ENCODE results near the gene MEAF6.

The MEAF6 gene

DNA sequence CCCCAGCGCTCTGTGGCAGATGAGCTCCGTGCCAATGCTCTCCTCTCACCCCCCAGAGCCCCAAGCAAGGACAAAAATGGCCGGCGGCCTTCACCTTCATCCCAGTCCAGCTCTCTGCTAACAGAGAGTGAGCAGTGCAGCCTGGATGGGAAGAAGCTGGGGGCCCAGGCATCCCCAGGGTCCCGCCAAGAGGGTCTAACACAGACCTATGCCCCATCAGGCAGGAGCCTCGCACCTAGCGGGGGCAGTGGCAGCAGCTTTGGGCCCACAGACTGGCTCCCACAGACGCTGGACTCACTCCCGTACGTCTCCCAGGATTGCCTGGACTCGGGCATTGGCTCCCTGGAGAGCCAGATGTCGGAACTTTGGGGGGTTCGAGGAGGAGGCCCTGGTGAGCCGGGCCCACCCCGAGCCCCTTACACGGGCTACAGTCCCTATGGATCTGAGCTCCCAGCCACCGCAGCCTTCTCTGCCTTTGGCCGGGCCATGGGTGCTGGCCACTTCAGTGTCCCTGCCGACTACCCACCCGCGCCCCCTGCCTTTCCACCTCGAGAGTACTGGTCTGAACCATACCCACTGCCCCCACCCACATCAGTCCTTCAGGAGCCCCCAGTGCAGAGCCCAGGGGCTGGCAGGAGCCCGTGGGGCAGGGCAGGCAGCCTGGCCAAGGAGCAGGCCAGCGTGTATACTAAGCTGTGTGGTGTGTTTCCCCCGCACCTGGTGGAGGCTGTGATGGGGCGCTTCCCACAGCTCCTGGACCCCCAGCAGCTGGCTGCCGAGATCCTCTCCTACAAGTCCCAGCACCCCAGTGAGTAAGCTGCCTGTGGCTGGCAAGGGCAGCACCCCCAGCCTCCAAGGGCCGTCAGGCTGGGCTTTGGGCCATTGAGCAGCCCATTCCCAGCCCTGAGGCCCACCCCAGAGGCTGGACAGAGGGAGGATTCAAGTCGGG is 31.5 kb downstream of the MEAF6 start:
- no peak for DNase-seq

DNA sequence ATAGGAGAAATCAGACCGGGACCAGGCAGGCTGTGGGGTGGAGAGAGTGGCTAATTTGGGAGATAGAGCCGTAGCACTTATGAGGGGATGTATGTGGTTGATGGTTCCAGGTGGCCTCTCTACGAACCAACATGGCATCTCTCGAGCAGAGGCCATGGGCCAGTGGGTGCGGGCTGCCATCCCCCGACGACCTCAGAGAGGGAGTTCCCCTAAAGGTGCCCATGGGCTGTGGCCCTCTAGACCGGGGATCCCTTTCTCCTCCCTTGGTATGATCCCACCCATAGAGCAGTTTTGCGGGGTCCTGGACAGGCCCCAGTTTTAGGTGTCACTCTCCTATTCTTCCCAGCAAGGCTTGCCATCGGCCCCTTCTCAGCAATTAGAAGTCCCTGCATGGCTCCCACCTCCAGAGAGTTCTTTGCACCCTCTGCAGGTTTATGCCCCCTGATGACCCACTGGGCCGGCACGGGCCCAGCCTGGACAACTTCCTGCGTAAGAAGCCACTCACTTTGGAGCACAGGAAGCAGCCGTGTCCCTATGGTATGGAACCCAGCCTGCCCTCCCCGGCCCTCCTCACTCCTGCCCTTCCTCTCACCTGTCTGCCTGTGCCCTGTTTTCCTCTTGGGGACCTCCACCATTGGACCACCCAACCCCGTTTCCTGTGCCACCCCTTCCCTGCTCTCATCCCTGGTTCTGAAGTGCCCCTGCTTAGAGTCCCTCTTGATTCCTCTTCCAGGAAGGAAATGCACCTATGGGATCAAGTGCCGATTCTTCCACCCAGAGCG is 32.4 kb downstream of the MEAF6 start:
- DNase-seq, result no peak

DNA sequence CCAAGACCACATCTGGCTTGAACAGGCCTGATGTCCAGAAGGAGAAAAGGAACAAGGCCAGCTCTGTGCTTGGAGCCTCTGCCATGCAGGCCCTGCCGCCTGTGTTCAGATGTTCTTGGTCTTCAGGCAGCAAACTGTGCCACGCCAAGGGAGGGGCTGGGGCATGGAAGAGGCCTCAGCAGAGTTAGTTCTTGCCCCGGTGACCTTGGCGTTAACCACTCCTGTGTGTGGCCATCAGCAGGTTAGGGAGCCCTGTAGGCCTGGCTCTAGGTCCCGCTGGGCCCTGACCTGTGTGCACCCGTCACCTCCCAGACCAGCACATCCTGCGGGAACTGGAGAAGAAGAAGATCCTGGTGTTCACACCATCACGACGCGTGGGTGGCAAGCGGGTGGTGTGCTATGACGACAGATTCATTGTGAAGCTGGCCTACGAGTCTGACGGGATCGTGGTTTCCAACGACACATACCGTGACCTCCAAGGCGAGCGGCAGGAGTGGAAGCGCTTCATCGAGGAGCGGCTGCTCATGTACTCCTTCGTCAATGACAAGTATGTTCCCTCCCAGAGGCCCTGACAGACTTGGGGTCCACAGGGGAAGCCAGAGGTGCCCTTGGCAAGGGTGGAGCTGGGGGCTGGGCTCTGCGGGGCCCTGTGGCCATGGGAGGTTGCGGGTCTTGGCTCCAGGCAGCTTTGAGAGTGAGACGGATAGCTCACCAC is 33.1 kb downstream of the MEAF6 start:
- DNase-seq, result no peak

DNA sequence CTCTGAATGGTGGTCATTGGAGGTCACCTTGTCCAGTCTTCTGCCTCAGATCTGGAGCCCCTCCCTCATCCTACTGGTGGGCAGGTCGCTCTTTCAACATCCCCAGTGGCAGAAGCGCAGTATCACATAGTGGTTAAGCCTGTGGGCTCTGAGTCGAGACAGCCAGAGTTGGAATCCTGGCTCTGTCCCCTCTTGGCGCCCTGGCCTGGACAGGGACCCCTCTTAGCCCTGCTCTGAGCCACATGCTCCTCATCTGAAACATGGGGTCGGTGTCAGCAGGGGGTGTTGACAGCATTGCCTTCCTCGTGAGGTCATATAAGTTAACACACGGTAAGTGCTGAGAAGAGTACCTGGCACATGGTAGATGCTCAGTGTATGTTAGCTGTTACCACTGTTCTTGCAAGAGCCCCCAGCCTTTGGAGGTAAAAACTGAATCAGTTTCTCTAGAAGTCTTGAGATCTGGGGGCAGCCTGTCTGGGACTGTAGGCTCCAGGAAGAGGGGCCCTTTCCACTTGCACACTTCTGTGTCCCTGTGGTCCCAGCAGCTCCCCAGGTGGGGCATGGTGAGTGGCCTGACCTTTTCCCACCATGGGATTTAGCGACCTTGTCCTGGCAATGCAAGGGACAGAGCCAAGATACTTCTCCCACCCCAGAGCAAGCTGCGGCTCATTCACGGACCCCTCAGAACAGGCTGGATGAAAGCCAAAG is 33.8 kb downstream of the MEAF6 start:
- DNase-seq, result no peak

DNA sequence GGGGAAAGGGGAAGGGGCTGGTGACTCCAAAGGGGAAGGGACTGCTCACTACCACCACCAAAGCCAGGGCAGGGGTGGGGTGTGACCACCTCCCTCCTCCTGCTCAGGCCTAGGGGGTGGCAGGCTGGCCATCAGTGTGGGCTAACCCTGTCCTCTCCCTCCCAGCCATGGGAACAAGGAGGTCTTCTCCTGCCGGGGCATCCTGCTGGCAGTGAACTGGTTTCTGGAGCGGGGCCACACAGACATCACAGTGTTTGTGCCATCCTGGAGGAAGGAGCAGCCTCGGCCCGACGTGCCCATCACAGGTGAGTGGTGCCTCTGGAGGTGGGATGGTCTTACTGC is 34.5 kb downstream of the MEAF6 start:
- no peak for DNase-seq

DNA sequence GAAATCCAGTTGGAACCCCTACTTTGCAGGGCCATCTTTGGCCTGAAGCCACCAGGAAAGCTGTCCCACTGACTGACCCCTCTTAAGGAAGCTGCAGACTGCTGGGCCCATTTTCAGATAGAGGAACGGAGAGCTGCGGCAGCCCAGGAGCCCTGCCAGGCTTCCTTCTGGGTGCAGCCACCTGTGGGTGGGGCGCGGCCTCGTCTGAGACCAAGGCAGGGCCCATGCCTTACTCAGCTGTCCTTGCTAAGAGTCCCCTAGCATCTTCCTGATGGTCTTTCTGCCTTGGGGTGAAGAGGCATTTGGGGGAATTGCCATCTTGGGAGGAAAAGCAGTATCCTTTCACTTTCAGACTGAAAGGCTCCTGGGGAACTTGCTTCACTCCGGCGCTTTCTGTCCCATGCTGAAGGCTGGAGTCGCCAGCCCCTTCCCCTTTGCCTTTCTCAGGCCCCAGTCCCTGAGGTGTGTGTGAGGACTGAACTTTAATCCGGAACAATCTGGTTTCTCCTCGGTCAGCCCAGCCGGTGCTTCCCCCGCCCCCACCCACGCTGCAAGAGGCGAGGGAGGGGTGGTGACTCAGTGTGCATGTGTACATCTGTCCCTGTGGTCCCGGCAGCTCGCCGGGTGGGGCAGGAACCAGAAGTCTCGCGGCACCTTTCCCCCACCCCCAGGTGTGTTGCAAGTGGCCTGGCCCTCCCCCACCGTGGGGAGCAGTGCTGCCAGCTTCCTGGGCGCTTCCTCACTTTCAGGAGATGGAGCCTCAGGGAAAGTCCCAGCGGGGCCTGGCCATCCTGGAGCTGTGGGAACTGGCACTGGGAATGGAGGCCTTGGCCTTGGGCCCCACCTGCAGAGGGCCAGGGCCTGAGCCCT is 35.1 kb downstream of the MEAF6 start:
- no peak for DNase-seq

DNA sequence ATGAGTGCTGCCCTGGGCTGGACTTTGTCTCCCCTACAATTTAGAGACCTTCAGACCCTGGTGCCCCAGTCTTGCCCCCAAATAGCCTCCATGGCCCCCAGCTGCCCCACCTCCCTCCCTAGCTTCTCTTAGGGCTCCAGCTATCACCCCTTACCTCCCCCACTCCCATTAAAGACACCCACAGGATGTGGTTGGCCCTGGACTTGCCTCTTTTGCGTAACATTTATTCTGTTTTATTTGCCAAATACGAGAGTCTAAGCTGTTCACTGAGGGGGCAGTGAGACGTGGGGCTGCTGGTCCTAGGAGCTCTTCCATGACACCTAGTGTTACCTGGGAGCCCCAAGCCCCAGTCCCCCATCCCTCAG is 35.7 kb downstream of the MEAF6 start:
- no peak for DNase-seq

DNA sequence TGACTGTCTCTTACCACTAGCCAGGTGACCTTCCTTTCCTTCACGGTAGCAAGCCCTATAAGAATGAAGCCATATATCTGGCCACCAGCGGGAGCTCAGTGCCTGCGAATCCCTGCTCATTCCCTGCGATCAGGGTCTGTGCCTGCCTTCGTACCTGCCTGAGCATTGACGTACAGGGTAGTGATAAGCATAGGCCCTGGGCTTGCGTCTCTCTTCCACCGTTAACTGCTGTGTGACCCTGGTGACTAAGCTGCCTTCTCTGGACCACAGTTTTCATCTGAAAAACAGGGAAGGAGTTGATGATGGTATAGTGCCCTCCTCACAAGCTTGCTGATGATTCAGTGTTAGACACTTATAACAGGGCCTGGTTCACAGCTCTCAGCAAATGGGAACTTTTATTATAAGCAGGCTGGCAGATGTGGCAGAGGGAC is 36.1 kb downstream of the MEAF6 start:
- DNase-seq, result no peak

DNA sequence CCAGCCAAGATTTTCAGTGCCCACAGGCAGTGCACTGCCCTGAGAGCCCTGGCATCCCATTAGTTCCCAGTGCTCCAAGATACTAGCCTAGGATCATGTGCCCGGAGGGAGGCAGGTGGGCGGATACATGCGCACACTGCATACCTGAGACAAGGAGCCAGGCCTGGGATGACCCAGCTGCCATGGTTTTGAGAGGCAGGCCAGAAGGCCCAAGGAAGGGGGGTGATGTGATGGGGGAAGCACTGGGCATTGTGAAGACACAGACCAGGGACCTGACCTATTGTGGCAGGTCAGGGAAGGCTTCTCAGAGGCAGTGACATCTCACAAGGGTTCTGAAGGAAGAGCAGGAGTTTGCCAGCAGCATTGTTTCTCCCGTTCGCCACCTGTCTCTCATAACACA is 36.6 kb downstream of the MEAF6 start:
- DNase-seq, result no peak

DNA sequence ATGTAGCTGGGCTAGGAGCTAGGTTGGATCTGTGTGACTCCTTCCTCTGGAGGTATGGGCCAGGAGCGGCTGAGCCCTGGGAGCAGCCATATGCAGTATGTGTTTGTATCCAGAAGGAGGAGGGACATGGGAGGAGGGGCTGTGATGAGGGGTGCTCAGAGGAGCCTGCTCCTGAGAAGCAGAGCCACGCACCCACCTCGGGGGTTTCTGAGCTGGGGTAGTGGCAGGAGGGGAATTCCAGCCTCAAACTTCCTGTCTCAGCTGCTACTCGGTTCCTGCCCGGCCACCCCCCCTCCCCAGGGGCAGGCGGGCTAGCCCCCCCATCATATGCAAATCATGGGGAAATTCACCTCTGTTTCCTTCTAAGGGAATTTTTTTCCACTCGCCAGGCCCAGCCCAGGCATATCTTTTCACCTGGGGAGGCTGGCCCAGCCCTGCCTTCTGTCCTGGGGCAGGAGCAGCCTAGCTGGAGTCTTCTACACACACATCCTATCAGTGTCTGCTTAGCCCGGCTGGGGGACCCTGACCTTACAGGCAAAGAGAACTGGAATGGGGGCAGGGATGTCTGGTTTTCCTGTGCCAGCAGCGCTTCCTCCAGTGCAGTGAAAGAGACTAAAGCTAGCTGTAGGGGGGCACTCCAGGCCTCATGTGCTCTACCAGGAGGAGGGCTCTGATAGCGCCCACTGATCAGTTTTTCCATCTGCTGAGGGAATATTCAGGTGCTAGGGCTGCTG is 37.2 kb downstream of the MEAF6 start:
- DNase-seq, result no peak

DNA sequence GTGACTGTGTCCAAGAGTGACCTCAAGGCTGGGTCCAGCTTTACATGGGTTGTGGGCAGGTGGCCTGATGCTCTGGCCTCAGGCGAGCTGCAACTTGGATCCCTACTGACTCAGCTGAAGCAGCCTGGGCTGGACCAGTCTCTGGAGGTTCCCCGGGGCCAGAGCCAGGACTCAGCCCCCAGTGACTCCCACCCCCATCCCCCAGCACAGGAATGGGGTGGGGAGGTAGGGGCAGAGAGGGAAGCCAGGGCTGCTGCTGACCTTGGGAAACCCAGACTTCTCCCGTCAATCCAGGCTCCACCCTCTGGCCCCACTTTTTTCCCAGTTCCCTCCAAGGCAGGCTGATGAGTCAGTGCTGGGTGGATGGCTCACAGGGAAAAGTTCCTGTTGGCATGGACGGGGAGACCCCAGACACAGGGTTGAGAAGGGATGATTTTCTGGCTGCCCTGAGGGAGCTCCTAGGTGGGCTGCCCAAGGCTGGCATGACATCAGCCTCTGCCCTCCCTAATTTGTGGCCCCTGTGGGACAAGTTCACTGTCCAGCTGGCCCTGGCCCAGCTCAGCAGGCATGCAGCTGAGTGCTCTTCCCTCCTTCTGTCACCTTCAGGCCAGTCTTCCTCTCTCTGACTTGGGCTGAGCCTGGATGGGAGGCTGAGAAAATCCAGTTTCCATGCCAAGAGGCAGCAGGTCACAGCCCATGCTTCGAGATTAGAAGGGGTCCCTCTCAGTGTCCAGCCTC is 37.9 kb downstream of the MEAF6 start:
- DNase-seq, result no peak

DNA sequence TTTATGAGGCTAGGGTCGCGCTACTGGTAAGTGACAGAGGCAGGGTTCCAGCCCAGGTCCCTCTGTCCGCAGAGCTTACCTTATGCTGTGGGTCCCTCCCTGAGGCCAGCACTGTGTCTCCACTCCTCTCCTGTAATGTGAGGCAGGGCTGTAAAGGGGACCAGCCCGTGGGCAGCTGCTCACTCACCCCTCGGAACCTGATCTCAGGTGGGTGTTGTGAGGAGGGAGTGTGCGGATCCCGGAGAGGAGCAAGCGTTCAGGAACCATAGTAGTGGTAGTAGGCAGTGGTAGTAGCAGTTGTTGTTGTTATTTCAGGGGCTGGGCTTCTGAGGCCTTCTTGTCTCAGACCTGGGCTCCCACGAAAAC is 38.5 kb downstream of the MEAF6 start:
- no peak for DNase-seq

DNA sequence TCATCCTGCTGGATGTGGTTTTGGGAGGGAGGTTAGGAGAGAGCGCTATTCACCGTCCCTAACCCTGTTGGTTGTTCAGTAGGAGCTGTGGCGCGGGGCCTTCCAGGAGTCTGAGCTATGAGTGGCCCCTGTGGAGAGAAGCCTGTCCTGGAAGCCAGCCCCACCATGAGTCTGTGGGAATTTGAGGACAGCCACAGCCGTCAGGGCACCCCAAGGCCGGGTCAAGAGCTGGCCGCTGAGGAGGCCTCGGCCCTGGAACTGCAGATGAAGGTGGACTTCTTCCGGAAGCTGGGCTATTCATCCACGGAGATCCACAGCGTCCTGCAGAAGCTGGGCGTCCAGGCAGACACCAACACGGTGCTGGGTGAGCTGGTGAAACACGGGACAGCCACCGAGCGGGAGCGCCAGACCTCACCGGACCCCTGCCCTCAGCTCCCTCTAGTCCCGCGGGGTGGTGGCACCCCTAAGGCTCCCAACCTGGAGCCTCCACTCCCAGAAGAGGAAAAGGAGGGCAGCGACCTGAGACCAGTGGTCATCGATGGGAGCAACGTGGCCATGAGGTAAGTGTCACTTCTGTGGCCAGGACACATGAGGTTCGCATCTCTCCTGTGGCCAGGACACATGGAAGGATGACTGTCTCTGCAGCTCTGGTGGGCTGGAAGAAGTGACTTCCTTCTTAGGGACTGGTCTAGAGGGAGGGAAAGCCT is 39.0 kb downstream of the MEAF6 start:
- DNase-seq, result no peak

DNA sequence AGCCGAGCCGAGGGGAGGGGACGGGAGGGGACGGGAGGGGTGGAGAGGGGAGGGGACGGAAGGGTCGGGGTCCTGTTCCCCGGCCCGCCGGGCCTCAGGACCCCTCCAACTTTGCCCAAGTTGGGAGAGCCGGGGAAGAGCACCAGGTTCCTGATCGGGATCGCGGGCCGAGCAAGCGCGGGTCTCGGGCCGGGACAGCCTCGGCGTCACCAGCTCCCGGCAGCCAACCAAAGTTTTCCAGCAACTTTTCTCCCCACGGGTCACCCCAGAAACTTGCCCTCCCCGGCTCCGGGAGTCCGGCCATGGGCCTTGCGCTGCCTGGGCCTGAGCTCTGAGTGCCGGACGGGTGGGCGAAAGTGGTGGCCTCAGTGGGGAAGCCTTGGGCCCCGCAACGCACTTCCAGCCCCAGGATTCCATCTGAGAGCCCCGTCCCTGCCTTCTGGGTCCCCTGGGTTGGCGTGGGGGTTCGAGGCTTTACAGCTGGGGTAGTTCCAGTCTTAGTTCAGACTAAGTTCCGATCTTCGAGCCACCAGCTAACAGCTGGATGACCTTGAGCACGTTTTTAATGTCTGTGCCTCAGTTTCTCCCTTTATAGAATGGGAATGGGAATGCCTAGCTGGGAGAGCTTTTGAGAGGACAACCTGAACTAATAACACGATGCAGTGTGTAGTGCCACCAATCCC is 39.7 kb downstream of the MEAF6 start:
- no peak for DNase-seq

DNA sequence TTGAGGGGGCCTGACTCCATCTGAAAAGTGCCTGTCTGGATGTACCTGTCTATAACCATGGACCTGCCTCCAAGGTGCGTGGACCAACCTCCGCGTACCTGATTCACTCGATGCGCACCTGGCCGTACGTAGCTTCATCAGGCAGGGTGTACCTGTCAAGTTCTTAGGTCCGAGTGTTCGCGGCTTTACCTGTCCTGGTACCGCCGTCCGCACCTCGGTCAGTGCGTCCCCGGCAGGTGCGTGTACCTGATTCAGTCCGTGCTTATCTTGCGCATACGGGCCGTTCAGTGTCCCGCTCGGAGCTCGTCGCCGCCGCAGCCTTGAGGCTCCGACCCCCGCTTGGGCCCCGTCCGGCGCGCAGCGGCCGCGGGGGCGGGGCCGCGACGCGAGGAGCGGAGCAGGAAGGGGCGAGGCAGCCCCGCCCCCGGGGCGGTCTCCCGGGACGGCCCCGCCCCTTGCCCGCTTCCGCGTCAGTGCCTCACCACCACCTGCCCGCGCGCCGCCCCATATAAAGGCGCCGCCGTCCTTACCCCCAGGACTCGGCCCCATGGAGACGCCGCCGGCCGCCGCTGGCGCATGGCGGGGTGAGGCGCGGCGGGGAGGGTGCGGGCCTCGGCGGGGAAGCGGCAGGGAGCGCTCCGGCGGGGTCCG is 40.4 kb downstream of the MEAF6 start, which contains the start of gene ZC3H12A:
Gene ZC3H12A, plus strand, starts transcription at position 535 of the 651 bp plus-strand sequence. CDS start 917 bp downstream, outside the sequence.
- peak; percentile 88 for DNase-seq

DNA sequence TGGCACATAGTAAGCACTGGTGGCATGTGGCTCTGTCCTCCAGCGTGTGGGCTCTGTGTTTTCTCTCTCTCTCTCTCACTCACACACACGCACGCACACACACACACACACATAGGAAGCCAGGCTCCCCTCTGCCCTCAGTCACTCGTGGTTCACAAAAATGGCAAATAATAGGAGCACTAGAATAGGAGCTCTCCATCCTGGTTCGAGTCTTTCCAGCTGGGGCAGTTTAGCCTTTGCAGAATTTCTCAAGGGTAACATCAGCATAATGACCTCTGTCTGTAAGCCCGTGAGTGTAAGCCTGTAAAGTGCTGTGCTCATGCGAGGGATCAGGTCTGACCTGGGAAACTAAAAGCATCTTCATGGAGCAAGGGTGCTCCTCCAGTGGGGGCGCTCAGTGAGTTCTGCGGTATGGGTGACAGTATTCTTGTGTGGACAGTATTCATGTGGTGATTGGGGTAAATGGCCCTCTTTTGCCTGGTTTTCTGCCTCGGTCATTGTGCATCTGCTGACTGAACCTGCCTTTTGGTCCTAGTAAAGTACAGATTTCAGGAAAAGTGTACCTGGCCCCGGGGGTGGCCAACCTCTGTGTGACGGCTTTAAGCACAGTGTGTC is 41.0 kb downstream of the MEAF6 start:
- DNase-seq, result no peak

DNA sequence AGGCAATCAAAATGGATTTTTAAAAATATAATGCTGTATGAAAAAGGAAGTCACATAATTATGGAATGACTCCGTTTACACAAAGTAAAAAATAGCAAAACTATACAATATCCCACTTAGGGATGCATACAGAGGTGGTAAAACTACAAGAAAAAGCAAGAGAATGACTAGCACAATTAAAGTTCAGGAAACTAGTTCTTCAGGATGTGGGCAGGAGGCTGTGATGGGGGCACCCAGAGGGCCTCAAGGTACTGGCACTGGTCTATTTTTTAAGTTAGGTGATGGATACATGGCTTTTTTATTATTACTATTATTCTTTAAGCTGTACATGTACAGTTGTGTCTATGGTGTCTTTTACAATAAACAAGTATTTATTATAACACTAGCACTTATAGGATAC is 41.6 kb downstream of the MEAF6 start:
- DNase-seq, result no peak

DNA sequence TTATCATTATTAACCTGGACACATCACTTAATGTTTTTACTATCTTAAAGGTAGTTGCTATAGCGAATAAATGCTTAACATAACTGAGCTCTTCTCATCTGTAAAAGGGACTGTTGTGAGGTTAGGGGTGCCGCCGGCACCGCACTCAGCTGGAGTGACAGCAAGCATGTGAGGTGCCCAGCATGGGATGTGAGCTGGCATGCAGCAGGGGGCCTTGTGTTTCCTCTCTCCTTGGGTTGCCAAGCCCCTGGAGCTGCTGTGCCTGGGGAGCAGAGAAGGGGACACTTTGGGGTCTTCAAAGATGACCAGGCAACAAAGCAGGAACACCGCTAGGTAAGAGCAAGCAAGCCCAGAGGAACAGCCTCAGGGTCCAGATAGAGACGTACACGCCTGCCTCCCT is 42.3 kb downstream of the MEAF6 start:
- DNase-seq, result no peak

Measured in midbrain (tissue), 1 donor.